Activated B cell treated with CpG ODN at 0.5 μM for 24 hours (primary cell): ENCODE results near the gene LEMD1. TPM values are rescaled to one million over a fixed set of nuclear protein-coding genes. Genes with fewer than 3 reads are reported as not detected.

Experiments used
- ATAC-seq: fragments of 200-7000 bp; cut with Tn5 transposase; one replicate; pipeline ENCODE4 v1.10.0; 2021; ENCODE audit warnings: low read depth, mild to moderate bottlenecking, moderate library complexity
- CTCF ChIA-PET: fragments of 350-600 bp; sonication (Branson Sonifier 250); formaldehyde crosslinking; loops from one replicate; lab custom pipeline; 2021; ENCODE audit warnings: antibody characterized with exemption; lab: Charles Lee
- POLR2A ChIA-PET: fragments of 350-600 bp; sonication (Branson Sonifier 250); formaldehyde crosslinking; loops from one replicate; lab custom pipeline; 2021; ENCODE audit warnings: antibody characterized with exemption; lab: Charles Lee
- DNase-seq: peaks from one replicate; pipeline ENCODE4 v3.0.0; 2022
- H3K27ac Mint-ChIP-seq: one replicate; pipeline ENCODE4 v1.8.0; 2020; ENCODE audit warnings: mixed read lengths
- H3K27me3 Mint-ChIP-seq: one replicate; pipeline ENCODE4 v1.8.0; 2021; ENCODE audit warnings: mixed read lengths
- H3K36me3 Mint-ChIP-seq: one replicate; pipeline ENCODE4 v1.8.0; 2021; ENCODE audit warnings: low read depth, mixed read lengths
- H3K4me1 Mint-ChIP-seq: one replicate; pipeline ENCODE4 v1.8.0; 2021; ENCODE audit warnings: mixed read lengths
- H3K4me3 Mint-ChIP-seq: one replicate; pipeline ENCODE4 v1.8.0; 2020; ENCODE audit warnings: mild to moderate bottlenecking, mixed read lengths
- H3K9me3 Mint-ChIP-seq: one replicate; pipeline ENCODE4 v1.8.0; 2020; ENCODE audit warnings: mixed read lengths
- intact Hi-C: fragments of 100-400 bp; cut with micrococcal nuclease; formaldehyde crosslinking; loops from one replicate; pipeline ENCODE4 v1.15.1; 2024
- total RNA-seq: library from RNA; stranded (reverse); gene quantifications from 2 replicates; pipeline ENCODE4 v1.2.3, GENCODE V29; 2022
- TF ChIP-seq, protein P1 (sequence below): fragments of 200-600 bp; IDR thresholded peaks from one replicate; pipeline ENCODE4 v1.8.0; 2022; ENCODE audit warnings: antibody characterized with exemption, mild to moderate bottlenecking

LEMD1 gene
- total RNA-seq, 1 donor from 2014 or later: not detected

DNA sequence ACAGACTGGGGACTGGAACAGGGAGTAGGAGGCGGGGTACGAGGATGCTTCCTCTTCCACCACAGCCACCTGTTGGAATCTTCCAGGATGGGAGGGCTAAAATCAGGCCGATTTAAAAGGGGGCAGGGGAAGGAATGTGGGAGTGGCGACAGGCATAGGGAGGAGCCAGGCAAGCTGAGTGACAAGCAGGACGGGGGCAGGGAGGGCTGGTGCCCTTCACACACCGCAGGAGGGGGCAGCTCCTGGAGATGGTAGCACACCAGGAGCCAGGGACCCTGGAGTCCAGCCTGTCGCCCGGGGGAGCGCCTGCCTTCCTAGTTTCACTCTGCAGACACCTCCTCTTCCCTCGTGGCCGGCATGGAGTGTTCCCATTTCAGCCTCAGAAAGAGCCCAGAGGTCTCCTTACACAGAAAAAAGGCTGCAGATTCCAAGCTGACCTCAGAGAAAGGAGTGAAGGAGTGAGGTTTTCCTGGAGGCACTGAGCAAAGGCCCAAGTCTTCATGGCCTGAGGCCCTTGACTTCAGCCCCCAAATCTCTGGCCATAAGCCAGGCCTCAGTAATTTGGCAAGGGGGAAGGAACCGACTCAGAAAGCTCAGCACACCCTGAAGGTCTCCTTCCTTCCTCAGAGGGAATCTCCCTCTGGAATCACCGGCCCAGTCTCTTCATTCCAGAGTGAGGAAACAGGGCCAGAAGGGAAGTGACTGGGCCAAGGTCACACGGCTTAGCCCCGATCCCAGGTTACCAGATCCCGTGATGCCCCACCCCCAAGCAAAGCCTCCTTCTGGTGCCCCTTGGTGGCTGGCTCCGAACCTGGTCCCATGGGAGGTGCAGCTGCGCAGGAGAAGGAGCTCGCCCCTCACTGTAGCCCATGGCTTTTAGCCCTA is 25.8 kb upstream of the LEMD1 start:
- Mint-ChIP-seq H3K4me1 (peaks cover 11% of the 10 kb centered on the region), H3K27ac (no peak overlapping the region), H3K4me3 (no peak overlapping the region), H3K9me3 (no peaks in the 10 kb centered on the region), H3K27me3 (peaks cover 19% of the 10 kb centered on the region), H3K36me3 (no peaks in the 10 kb centered on the region)
- no peak for ATAC-seq
- no peak for DNase-seq
- POLR2A ChIA-PET: no interaction called here
- intact Hi-C loops: no loop called here
- TF ChIP-seq, protein P1, sequence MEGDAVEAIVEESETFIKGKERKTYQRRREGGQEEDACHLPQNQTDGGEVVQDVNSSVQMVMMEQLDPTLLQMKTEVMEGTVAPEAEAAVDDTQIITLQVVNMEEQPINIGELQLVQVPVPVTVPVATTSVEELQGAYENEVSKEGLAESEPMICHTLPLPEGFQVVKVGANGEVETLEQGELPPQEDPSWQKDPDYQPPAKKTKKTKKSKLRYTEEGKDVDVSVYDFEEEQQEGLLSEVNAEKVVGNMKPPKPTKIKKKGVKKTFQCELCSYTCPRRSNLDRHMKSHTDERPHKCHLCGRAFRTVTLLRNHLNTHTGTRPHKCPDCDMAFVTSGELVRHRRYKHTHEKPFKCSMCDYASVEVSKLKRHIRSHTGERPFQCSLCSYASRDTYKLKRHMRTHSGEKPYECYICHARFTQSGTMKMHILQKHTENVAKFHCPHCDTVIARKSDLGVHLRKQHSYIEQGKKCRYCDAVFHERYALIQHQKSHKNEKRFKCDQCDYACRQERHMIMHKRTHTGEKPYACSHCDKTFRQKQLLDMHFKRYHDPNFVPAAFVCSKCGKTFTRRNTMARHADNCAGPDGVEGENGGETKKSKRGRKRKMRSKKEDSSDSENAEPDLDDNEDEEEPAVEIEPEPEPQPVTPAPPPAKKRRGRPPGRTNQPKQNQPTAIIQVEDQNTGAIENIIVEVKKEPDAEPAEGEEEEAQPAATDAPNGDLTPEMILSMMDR: no peak
- CTCF ChIA-PET: interaction anchor here (1.3 kb wide), 1 partner anchor 38 kb away, joined by 3 read pairs; no protein-coding TSS in a partner anchor

DNA sequence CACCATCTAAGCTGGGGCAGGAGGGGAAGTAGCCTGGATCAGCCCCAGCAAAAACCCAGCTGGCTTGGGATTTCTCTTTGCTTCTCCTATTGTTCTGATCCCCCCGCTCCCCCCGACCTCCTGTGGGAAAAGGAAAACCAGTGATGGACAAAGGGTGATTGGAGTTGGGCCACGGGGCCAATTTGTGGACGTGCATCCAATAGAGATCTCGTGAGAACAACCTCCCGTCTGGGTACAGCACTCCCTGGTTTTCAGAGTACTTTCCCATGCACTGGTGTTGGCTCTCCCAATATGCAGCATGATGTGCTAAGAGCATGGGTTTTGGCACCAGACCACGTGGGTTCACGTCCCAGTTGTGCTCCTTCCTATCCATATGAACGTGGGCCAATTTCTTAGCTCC is 25.0 kb upstream of the LEMD1 start:
- H3K27me3 Mint-ChIP-seq: peaks cover 17% of the 10 kb centered on the region
- intact Hi-C loops: no loop called here
- no peak overlapping the region for H3K27ac Mint-ChIP-seq
- peaks cover 19% of the 10 kb centered on the region for H3K4me1 Mint-ChIP-seq
- H3K36me3 Mint-ChIP-seq: no peaks in the 10 kb centered on the region
- CTCF ChIA-PET: interaction anchor here (1.3 kb wide), 1 partner anchor 39 kb away, joined by 3 read pairs; no protein-coding TSS in a partner anchor
- no peak overlapping the region for H3K4me3 Mint-ChIP-seq
- TF ChIP-seq, protein P1: no peak
- DNase-seq (no peak), ATAC-seq (no peak)
- no peaks in the 10 kb centered on the region for H3K9me3 Mint-ChIP-seq
- POLR2A ChIA-PET: no interaction called here

DNA sequence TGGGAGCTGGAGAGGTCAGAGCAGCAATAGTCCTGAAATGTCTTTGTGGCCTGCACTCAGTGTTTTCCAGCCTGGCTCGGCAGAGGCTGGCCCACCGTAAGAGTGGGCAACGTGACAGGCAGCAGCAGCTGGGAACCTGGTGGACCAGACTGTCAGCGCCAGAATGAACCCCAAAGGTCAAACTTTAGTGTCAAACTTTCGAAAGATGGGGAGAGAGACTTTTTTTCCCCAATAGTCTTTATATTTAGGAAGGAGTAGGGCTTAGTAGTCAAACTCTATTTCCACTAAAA is 23.7 kb upstream of the LEMD1 start:
- CTCF ChIA-PET: interaction anchor here (1.0 kb wide), 1 partner anchor 120 kb away, joined by 4 read pairs; no protein-coding TSS in a partner anchor
- no peak for ATAC-seq
- POLR2A ChIA-PET: no interaction called here
- Mint-ChIP-seq H3K4me1 (peaks cover 31% of the 10 kb centered on the region), H3K27me3 (peaks cover 5% of the 10 kb centered on the region), H3K4me3 (no peak overlapping the region), H3K36me3 (no peaks in the 10 kb centered on the region), H3K9me3 (no peaks in the 10 kb centered on the region), H3K27ac (no peak overlapping the region)
- TF ChIP-seq, protein P1: no peak
- intact Hi-C loops: no loop called here
- DNase-seq: no peak

DNA sequence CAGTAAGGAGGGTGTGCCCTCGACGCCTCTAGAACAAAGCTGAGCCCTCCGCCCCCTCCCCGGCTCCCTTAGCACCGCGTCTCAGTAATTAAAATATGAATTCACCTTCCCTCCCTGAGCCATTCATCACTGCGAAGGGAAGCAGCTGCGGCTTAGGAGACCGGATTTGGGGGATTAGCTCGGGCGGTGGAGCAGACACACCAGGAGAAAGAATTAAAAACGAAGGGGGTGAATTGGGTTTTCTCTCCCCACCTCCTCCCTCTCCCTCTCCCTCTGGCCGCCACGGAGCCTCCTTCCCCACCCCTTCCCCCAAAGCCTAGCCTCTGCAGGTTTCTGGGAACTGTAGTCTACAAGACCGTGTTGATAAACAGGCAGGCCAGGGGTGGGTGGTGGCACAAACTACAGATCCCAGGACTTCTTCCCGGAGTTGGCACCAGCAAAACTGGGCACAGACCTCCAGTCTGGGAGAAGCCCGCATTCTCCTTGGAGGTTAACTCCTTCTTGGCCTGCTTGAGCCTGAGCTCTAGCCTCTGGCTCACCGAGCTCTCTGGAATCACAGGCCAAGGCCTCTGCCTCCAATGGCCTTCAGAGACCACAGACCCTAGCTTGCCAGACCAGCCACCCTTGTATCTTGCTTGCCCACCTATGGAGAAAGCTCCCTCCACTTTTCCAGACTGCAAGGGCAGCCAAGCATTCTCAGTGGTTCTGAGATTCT is 23.2 kb upstream of the LEMD1 start:
- intact Hi-C loops: no loop called here
- no peaks in the 10 kb centered on the region for H3K36me3 Mint-ChIP-seq

More for the DNA sequence above, 23.2 kb upstream of the LEMD1 start:
- CTCF ChIA-PET: interaction anchor here (0.9 to 1.0 kb wide), 2 partner anchors 91 to 120 kb away, joined by 3 to 4 read pairs; no protein-coding TSS in a partner anchor
- Mint-ChIP-seq H3K4me1 (peaks cover 36% of the 10 kb centered on the region), H3K9me3 (no peaks in the 10 kb centered on the region), H3K4me3 (no peak overlapping the region), H3K27me3 (peaks cover 4% of the 10 kb centered on the region), H3K27ac (no peak overlapping the region)
- POLR2A ChIA-PET: interaction anchor here (0.6 kb wide), 4 partner anchors 11 to 452 kb away, joined by 3 to 9 read pairs (median 4); partner anchors contain the start of gene BLACAT1
- DNase-seq: no peak
- TF ChIP-seq, protein P1: no peak
- no peak for ATAC-seq
